ENCODE results near the gene AMZ1. TPM values are rescaled to one million over a fixed set of nuclear protein-coding genes. Genes with fewer than 3 reads are reported as not detected.
"Not testable (repeated sequence)": the region's sequence is repeated elsewhere in the genome, so short reads cannot be mapped to it uniquely, and the experiment has no call there.

AMZ1 gene
- total RNA-seq, 2 experiments from 2014 or later: 0.14 TPM

DNA sequence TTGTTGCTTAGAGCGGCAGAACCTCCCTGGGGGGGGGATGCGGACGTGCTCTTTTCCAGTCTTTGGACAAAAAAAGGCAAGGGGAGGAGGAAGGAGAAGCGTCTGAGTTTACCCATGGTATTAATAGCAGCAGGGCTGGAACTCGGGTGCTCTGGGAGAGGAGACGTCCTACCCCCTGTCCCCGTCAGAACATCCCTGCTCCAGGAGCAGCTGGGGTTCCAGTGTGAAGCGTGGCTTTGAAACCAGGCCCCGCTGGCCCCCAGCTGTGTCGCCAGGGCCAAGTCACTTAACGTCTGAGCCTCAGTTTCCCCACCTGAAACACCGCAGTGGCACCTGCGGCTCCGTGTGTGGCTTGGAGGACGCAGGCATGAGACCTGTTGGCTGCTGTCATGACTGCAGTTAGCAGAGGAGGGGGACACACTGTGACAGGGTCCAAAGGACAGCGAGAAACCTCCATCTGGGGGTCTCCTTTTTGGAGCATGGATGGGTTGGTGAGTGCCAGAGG, 1.4 kb downstream of the AMZ1 start:
- Mint-ChIP-seq H3K36me3 (ENCODE audit: low read depth) (no peaks in the 10 kb centered on the region), H3K27me3 (peaks cover 31% of the 10 kb centered on the region), H3K9me3 (ENCODE audit: low read depth) (no peaks in the 10 kb centered on the region), H3K27ac (no peak overlapping the region), H3K4me3 (no peak overlapping the region), H3K4me1 (peaks cover 8% of the 10 kb centered on the region)
- intact Hi-C loops (cut with DNase I, micrococcal nuclease): no loop called here
- ATAC-seq (no peak), DNase-seq (no peak)
- ChIA-PET CTCF (interaction anchor here (0.7 to 5.7 kb wide), 4 partner anchors 9 to 238 kb away, joined by 3 to 33 read pairs (median 4); no protein-coding TSS in a partner anchor), POLR2A (interaction anchor here (0.6 kb wide), 1 partner anchor 316 kb away, joined by 3 read pairs; no protein-coding TSS in a partner anchor)

DNA sequence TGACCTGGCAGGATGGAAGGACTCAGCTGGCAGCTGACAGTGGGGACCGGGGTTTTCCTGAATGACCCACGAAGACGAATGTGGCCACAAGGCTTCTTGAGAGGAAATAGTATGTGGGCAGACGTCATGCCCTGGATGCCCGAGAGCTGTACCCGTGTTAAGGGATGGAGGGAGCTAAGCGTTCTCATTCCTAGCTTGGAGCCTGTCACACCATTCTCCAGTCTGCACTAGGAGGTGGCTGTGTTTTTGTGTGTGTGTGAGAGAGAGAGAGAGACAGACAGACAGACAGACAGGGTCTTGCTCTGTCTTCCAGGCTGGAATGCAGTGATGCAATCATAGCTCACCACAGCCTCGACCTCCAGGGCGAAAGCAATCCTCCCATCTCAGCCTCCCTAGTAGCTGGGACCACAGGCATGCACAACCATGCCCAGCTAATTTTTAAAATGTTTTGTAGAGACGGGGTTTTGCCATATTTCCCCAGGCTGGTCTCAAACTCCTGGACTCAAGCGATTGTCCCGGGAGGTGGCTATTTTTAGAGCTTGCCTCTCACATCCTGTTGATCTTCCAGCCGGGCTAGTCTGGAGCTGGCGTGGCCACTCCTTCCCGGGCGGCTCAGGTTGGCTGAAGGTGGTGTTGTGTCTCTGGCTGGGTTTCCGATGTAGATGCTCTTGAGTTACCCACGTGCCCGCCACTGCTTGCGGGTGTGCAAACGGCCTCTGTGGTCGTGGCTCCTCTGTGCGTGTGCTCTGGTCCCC, 2.1 kb downstream of the AMZ1 start:
- POLR2A ChIA-PET: interaction anchor here (0.6 kb wide), 1 partner anchor 317 kb away, joined by 3 read pairs; no protein-coding TSS in a partner anchor
- Mint-ChIP-seq H3K9me3 (ENCODE audit: low read depth) (no peaks in the 10 kb centered on the region), H3K27ac (no peak overlapping the region), H3K36me3 (ENCODE audit: low read depth) (no peaks in the 10 kb centered on the region), H3K27me3 (peaks cover 31% of the 10 kb centered on the region), H3K4me3 (no peak overlapping the region), H3K4me1 (peaks cover 8% of the 10 kb centered on the region)
- CTCF ChIA-PET: interaction anchor here (0.5 to 5.7 kb wide), 5 partner anchors 14 to 239 kb away, joined by 3 to 33 read pairs (median 3); no protein-coding TSS in a partner anchor
- intact Hi-C loops (cut with DNase I, micrococcal nuclease): no loop called here
- no peak for ATAC-seq
- no peak for DNase-seq

DNA sequence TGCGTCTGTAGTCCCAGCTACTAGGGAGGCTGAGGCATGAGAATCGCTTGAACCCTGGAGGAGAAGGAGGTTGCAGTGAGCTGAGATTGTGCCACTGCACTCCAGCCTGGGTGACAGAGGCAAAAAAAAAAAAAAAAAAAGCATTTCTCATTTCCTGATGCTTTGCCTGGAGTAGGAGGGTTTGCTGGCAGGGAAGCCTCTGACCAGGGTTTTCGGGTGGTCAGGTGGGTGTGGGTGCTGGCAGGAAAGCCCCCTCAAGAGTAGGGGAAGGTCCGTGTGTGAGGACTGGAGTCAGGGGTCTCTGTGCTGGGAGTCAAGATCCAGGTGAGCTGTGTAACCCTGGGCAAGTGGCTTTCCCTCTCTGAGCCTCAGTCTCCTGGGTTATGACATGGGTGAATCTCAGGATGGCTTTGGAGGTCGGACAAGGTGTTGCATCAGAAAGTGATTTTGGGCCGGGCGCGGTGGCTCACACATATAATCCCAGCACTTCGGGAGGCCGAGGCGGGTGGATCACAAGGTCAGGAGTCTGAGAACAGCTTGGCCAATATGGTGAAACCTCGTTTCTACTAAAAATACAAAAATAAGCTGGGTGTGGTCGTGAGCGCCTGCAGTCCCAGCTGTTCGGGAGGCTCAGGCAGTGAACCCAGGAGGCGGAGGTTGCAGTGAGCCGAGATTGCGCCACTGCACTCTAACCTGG, 3.2 kb downstream of the AMZ1 start:
- Mint-ChIP-seq H3K36me3 (ENCODE audit: low read depth) (no peaks in the 10 kb centered on the region), H3K9me3 (ENCODE audit: low read depth) (no peaks in the 10 kb centered on the region), H3K4me3 (no peak overlapping the region), H3K4me1 (peaks cover 8% of the 10 kb centered on the region), H3K27me3 (peaks cover 27% of the 10 kb centered on the region), H3K27ac (no peak overlapping the region)
- intact Hi-C loops (cut with DNase I, micrococcal nuclease): no loop called here
- ATAC-seq: no peak
- POLR2A ChIA-PET: no interaction called here
- CTCF ChIA-PET: interaction anchor here (5.7 kb wide), 1 partner anchor 19 kb away, joined by 33 read pairs; no protein-coding TSS in a partner anchor
- no peak for DNase-seq

DNA sequence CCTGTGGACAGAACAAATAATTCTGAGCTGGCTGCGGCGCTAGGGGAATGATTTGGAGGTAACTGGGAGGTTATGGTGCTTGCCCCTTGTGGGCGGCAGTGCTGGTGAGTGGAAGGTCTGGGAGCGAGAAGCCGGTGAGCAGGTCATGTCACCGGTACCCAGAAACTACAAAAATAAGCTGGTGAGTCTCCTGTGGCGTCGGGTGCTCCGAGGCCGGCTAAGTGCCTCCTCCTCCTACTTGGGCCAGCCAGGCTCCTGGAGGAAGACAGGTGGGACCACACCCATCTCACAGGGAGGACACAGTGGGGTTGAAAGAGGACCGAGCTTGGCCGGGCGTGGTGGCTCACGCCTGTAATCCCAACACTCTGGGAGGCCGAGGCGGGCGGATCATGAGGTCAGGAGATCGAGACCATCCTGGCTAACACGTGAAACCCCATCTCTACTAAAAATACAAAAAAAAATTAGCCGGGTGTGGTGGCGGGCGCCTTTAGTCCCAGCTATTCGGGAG, 4.0 kb downstream of the AMZ1 start:
- H3K4me3 Mint-ChIP-seq; ATAC-seq; intact Hi-C loops (cut with DNase I, micrococcal nuclease); H3K4me1 Mint-ChIP-seq; H3K27ac Mint-ChIP-seq; POLR2A ChIA-PET; H3K36me3 Mint-ChIP-seq (ENCODE audit: low read depth); H3K9me3 Mint-ChIP-seq (ENCODE audit: low read depth); DNase-seq: not testable (repeated sequence)
- CTCF ChIA-PET: interaction anchor here (0.5 to 5.7 kb wide), 3 partner anchors 18 to 136 kb away, joined by 3 to 33 read pairs (median 3); no protein-coding TSS in a partner anchor
- H3K27me3 Mint-ChIP-seq: peaks cover 24% of the 10 kb centered on the region

DNA sequence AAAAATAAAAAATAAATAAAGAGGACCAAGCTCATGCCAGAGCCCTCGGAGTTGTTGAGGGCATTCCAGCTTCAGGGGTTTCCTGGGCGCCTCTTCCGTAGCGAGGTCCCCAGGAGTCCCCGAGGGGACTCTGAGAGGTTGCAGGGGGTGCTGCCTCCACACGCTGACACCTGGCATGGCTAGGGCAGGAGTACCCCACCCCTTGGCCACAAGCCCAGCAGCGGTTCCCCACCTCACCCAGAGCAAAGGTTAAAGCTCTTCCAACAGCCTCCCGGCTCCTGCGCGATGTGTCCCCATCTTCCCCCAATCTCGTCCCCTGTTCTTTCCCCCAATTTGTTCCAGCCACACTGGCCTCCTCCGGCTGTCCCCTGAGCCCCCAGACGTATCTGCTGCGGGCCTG, 4.5 kb downstream of the AMZ1 start:
- ChIA-PET CTCF (interaction anchor here (0.5 to 5.7 kb wide), 3 partner anchors 17 to 137 kb away, joined by 3 to 33 read pairs (median 3); no protein-coding TSS in a partner anchor), POLR2A (no interaction called here)
- H3K27ac Mint-ChIP-seq: no peak overlapping the region
- no peaks in the 10 kb centered on the region for H3K9me3 Mint-ChIP-seq (ENCODE audit: low read depth)
- intact Hi-C loops (cut with DNase I, micrococcal nuclease): no loop called here
- H3K27me3 Mint-ChIP-seq: peaks cover 20% of the 10 kb centered on the region
- H3K4me3 Mint-ChIP-seq: no peak overlapping the region
- no peaks in the 10 kb centered on the region for H3K36me3 Mint-ChIP-seq (ENCODE audit: low read depth)
- ATAC-seq: no peak
- peaks cover 8% of the 10 kb centered on the region for H3K4me1 Mint-ChIP-seq
- no peak for DNase-seq

DNA sequence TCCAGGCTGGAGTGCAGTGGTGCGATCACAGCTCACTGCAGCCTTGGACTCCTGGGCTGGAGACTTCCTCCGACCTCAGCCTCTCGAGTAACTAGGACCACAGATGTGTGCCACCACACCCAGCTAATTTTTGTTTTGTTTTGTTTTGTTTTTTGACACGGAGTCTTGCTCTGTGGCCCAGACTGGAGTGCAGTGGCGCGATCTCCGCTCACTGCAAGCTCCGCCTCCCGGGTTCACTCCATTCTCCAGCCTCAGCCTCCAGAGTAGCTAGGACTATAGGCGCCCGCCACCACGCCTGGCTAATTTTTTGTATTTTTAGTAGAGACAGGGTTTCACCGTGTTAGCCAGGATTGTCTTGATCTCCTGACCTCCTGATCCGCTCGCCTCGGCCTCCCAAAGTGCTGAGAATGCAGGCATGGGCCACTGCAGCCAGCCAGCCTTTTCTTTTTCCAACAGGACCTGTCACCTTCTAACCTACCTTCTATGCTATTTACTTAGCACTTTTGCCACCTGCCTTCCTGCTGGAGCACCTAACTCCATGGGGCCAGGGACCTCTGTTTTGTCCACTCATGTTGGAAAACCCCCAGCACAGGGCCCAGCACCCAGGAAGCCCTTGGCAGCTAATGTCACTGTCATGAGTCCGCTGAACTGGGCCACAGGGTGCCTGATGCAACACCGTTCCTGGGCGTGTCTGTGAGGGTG, 5.6 kb downstream of the AMZ1 start:
- peaks cover 10% of the 10 kb centered on the region for H3K4me1 Mint-ChIP-seq
- ATAC-seq; intact Hi-C loops (cut with DNase I, micrococcal nuclease); H3K27ac Mint-ChIP-seq; DNase-seq; H3K9me3 Mint-ChIP-seq (ENCODE audit: low read depth); POLR2A ChIA-PET; H3K36me3 Mint-ChIP-seq (ENCODE audit: low read depth); H3K4me3 Mint-ChIP-seq: not testable (repeated sequence)
- CTCF ChIA-PET: interaction anchor here (0.6 to 5.7 kb wide), 3 partner anchors 16 to 388 kb away, joined by 3 to 33 read pairs (median 3); no protein-coding TSS in a partner anchor
- H3K27me3 Mint-ChIP-seq: peaks cover 19% of the 10 kb centered on the region

DNA sequence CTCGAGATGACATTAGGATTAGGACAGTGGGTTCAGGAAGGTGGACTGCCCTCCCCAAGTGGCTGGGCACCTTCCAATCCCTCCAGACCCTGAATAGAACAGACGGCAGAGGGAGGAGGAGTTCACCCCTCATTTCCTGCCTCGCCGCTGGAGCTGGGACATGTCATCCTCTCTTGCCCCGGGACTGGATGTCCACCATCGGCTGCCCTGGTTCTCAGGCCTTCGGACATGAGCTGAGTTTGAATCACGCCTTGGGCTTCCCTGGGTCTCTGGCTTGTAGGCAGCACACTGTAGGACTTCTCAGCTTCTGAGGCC, 6.1 kb downstream of the AMZ1 start:
- ATAC-seq; intact Hi-C loops (cut with DNase I, micrococcal nuclease); H3K9me3 Mint-ChIP-seq (ENCODE audit: low read depth); DNase-seq; H3K36me3 Mint-ChIP-seq (ENCODE audit: low read depth); POLR2A ChIA-PET; H3K27ac Mint-ChIP-seq; H3K4me3 Mint-ChIP-seq: not testable (repeated sequence)
- CTCF ChIA-PET: interaction anchor here (1.2 to 5.7 kb wide), 2 partner anchors 16 to 243 kb away, joined by 3 to 33 read pairs; no protein-coding TSS in a partner anchor
- H3K27me3 Mint-ChIP-seq: peaks cover 14% of the 10 kb centered on the region
- H3K4me1 Mint-ChIP-seq: peaks cover 10% of the 10 kb centered on the region

DNA sequence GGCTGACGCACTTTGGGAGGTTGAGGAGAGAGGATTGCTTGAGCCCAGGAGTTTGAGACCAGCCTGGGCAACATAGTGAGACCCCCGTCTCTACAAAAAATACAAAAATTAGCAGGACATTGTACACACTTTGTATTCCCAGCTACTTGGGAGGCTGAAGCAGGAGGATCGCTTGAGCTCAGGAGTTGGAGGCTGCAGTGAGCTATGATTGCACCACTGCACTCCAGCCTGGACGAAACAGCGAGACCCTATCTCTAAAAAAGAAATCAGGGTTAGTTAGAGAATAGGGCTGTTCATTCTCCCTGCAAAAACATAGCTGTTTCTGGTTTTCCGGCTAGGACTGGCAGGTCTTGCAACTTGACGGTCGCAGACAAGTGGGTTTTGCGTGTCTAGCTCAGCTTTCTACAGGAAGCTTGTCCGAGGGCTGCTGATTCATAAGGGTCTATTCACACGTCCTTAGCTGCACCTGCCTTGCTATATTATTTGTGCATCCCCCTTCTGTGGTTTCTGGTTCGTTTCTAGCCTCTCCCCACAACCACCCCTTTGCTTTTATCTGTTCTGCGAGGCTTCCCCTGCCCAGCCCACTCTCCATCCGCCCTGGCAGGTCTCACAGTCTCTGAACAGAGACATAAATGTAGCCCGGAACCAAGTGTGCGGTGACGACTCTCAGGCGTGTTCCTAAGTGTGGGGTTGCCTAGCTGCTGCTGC, 10.7 kb downstream of the AMZ1 start:
- no peaks in the 10 kb centered on the region for H3K36me3 Mint-ChIP-seq (ENCODE audit: low read depth)
- no peak overlapping the region for H3K27ac Mint-ChIP-seq
- ChIA-PET CTCF (interaction anchor here (0.6 to 3.4 kb wide), 8 partner anchors 10 to 52 kb away, joined by 3 to 42 read pairs (median 3); no protein-coding TSS in a partner anchor), POLR2A (interaction anchor here (0.6 to 1.0 kb wide), 2 partner anchors 17 to 234 kb away, joined by 3 read pairs; no protein-coding TSS in a partner anchor)
- no peaks in the 10 kb centered on the region for H3K9me3 Mint-ChIP-seq (ENCODE audit: low read depth)
- DNase-seq (peak; percentile 76), ATAC-seq (peak; percentile 94)
- H3K4me1 Mint-ChIP-seq: peaks cover 20% of the 10 kb centered on the region
- H3K4me3 Mint-ChIP-seq: peak overlapping the region; percentile 47
- no peaks in the 10 kb centered on the region for H3K27me3 Mint-ChIP-seq
- intact Hi-C loops (cut with DNase I, micrococcal nuclease): no loop called here

DNA sequence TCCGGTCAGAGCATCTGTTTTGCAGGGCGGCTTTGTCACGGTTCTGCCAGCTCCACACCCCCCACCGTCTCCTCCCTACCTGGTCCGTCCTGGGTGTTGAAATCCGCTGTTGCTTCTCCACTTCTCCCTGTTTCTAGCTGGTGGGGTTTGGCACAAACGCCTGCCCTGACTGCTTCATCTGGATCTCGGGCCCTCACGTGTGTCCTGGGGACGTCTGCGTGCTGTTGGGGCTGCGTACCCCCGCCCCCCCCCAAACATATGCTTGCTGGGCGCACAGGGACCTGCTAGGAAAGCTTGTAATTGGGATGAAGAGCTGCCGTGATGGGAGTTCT, 11.3 kb downstream of the AMZ1 start:
- no peak overlapping the region for H3K27ac Mint-ChIP-seq
- CTCF ChIA-PET: interaction anchor here (0.7 to 3.4 kb wide), 9 partner anchors 10 to 248 kb away, joined by 3 to 42 read pairs (median 3); no protein-coding TSS in a partner anchor
- H3K36me3 Mint-ChIP-seq (ENCODE audit: low read depth): no peaks in the 10 kb centered on the region

DNA sequence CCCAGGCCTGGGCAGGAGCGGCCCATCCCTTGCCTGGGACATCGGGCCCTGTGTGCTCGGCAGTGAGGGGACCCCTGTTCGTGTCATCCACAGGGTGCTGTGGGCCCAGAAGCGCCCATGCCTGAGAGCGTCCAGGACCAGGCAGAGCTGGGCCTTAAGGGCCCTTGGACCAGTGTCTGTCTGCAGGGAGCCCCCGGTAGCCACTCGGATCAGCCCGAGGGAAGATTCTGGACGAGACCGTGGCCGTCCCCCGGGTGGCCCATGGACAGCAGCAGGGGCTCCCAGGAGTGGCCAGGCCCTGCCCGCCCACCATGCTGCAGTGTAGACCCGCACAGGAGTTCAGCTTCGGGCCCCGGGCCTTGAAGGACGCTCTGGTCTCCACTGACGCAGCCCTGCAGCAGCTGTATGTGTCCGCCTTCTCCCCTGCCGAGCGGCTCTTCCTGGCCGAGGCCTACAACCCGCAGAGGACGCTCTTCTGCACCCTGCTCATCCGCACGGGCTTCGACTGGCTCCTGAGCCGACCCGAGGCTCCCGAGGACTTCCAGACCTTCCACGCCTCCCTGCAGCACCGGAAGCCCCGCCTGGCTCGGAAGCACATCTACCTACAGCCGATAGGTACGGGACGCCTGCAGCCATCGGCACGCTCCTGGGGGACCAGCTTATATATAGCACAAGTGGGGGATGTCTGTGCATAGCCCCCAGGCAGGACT, 12.3 kb downstream of the AMZ1 start:
- no peak overlapping the region for H3K4me3 Mint-ChIP-seq
- CTCF ChIA-PET: interaction anchor here (1.0 to 3.4 kb wide), 4 partner anchors 10 to 249 kb away, joined by 3 to 42 read pairs (median 4); no protein-coding TSS in a partner anchor
- no peaks in the 10 kb centered on the region for H3K27me3 Mint-ChIP-seq
- peaks cover 20% of the 10 kb centered on the region for H3K4me1 Mint-ChIP-seq
- no peak for DNase-seq
- H3K27ac Mint-ChIP-seq: no peak overlapping the region
- intact Hi-C loops (cut with DNase I, micrococcal nuclease): no loop called here
- no peaks in the 10 kb centered on the region for H3K36me3 Mint-ChIP-seq (ENCODE audit: low read depth)
- H3K9me3 Mint-ChIP-seq (ENCODE audit: low read depth): no peaks in the 10 kb centered on the region
- no peak for ATAC-seq
- POLR2A ChIA-PET: no interaction called here

More for the DNA sequence above, 11.3 kb downstream of the AMZ1 start:
- no peak for DNase-seq
- ATAC-seq: no peak
- H3K9me3 Mint-ChIP-seq (ENCODE audit: low read depth): no peaks in the 10 kb centered on the region
- POLR2A ChIA-PET: interaction anchor here (0.6 to 1.0 kb wide), 2 partner anchors 17 to 233 kb away, joined by 3 read pairs; no protein-coding TSS in a partner anchor
- H3K4me3 Mint-ChIP-seq: peak overlapping the region; percentile 47
- intact Hi-C loops (cut with DNase I, micrococcal nuclease): no loop called here
- no peaks in the 10 kb centered on the region for H3K27me3 Mint-ChIP-seq
- H3K4me1 Mint-ChIP-seq: peaks cover 20% of the 10 kb centered on the region

Data from activated CD4-positive, alpha-beta T cell treated with anti-CD3 and anti-CD28 coated beads for 36 hours (primary cell).